ENCODE data around the gene PIK3CD. TPM values are rescaled to one million over a fixed set of nuclear protein-coding genes. Genes with fewer than 3 reads are reported as not detected.

The PIK3CD gene
- total RNA-seq, 2 experiments from 2014 or later: 13.6 to 37.1 TPM

DNA sequence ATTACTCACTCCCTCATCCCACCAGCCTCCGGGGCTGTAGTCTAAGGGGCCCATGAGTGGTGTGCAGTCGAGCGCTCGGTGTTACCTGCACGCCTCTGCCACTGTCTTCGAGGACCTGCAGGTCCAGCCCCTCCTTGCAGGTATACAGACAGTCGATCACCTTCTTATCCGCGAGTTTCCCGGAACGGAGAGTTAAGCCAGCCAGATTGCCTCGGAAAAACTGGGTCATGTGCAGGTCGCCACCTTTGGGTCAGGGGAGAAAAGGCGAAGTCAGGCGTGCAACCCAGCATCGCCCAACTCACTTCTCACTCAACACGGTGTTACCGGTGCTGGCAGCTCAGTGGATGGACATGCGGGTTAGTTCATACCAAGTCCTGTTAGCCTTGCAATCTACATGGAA is 84.3 kb downstream of the PIK3CD start:
- Histone ChIP-seq H3K4me3 (ENCODE audit: low read depth, low read length, poor library complexity, severe bottlenecking) (no peak overlapping the region), H3K27ac (ENCODE audit: low read depth, low read length, poor library complexity, severe bottlenecking) (no peak overlapping the region), H3K9me3 (ENCODE audit: low read length) (no peaks in the 10 kb centered on the region), H3K4me1 (ENCODE audit: insufficient read depth, low read length, poor library complexity, severe bottlenecking) (peaks cover 7% of the 10 kb centered on the region), H3K4me2 (ENCODE audit: low read length) (no peak overlapping the region), H3K79me2 (ENCODE audit: insufficient read depth, low read depth, low read length) (no peaks in the 10 kb centered on the region), H3K9me2 (ENCODE audit: insufficient read depth, low read length) (no peaks in the 10 kb centered on the region), H2AFZ (ENCODE audit: low read length) (no peak overlapping the region), H3K36me3 (ENCODE audit: insufficient read depth, low read length) (peaks cover 93% of the 10 kb centered on the region), H4K20me1 (ENCODE audit: insufficient read depth, low read length) (no peaks in the 10 kb centered on the region)
- no peak for DNase-seq (ENCODE audit: low spot score)
- TF ChIP-seq EZH2phosphoT487 (IDR thresholded peaks at IDR 0.05; ENCODE audit: borderline replicate concordance, low read depth, low read length): no peak
- no TSS peak for BruUV-seq (replicated peaks)
- ChIA-PET POLR2A (no interaction called here), CTCF (ENCODE audit: unreplicated experiment) (no interaction called here)
- intact Hi-C loops (cut with micrococcal nuclease; ENCODE audit: unreplicated experiment): no loop called here

- BruUV-seq (replicated peaks): no TSS peak
- no peaks in the 10 kb centered on the region for H3K79me2 ChIP-seq (ENCODE audit: insufficient read depth, low read depth, low read length)
- no peak overlapping the region for H3K4me3 ChIP-seq (ENCODE audit: low read depth, low read length, poor library complexity, severe bottlenecking)
- no peak overlapping the region for H3K27ac ChIP-seq (ENCODE audit: low read depth, low read length, poor library complexity, severe bottlenecking)
- H3K9me3 ChIP-seq (ENCODE audit: low read length): no peaks in the 10 kb centered on the region
- H2AFZ ChIP-seq (ENCODE audit: low read length): no peak overlapping the region
- ChIA-PET POLR2A (no interaction called here), CTCF (ENCODE audit: unreplicated experiment) (no interaction called here)
- H3K9me2 ChIP-seq (ENCODE audit: insufficient read depth, low read length): no peaks in the 10 kb centered on the region
- peaks cover 93% of the 10 kb centered on the region for H3K36me3 ChIP-seq (ENCODE audit: insufficient read depth, low read length)
- intact Hi-C loops (cut with micrococcal nuclease; ENCODE audit: unreplicated experiment): no loop called here
- H4K20me1 ChIP-seq (ENCODE audit: insufficient read depth, low read length): no peaks in the 10 kb centered on the region
- peaks cover 7% of the 10 kb centered on the region for H3K4me1 ChIP-seq (ENCODE audit: insufficient read depth, low read length, poor library complexity, severe bottlenecking)
- no peak overlapping the region for H3K4me2 ChIP-seq (ENCODE audit: low read length)
- TF ChIP-seq EZH2phosphoT487 (IDR thresholded peaks at IDR 0.05; ENCODE audit: borderline replicate concordance, low read depth, low read length) (no peak), CTCF (conservative IDR thresholded peaks at IDR 0.05; ENCODE audit: low read length) (no peak)
- no peak for DNase-seq (ENCODE audit: low spot score)
These were observed 84.7 kb downstream of the PIK3CD start for GRCh38 chr1:9736241-9736640.

DNA sequence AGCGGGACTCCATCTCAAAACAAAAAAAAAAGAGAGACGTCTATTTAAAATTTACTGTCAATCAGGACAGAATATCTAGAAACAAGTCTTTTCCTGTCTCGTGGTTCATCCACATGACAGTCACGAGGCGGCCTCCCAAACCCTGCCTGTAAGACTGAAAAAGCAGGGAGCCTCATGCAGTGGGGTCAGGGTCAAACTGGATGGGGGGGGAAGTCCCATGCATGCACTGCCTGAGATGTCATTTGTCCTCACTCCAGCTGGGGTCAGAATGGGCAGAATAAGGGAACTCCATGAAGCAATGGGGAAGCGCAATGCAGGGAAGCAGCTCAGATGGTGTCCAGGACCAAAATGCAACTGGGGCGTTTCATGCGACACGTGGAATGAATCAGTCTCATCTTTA is 85.5 kb downstream of the PIK3CD start:
- CTCF ChIA-PET (ENCODE audit: unreplicated experiment): no interaction called here
- no TSS peak for BruUV-seq (replicated peaks)
- H3K4me3 ChIP-seq (ENCODE audit: low read depth, low read length, poor library complexity, severe bottlenecking): no peak overlapping the region
- H3K79me2 ChIP-seq (ENCODE audit: insufficient read depth, low read depth, low read length): no peaks in the 10 kb centered on the region
- H3K9me3 ChIP-seq (ENCODE audit: low read length): no peaks in the 10 kb centered on the region
- H3K4me2 ChIP-seq (ENCODE audit: low read length): no peak overlapping the region
- POLR2A ChIA-PET: no interaction called here
- H3K27ac ChIP-seq (ENCODE audit: low read depth, low read length, poor library complexity, severe bottlenecking): no peak overlapping the region
- no peak overlapping the region for H2AFZ ChIP-seq (ENCODE audit: low read length)
- H4K20me1 ChIP-seq (ENCODE audit: insufficient read depth, low read length): no peaks in the 10 kb centered on the region
- no peaks in the 10 kb centered on the region for H3K9me2 ChIP-seq (ENCODE audit: insufficient read depth, low read length)
- H3K36me3 ChIP-seq (ENCODE audit: insufficient read depth, low read length): peaks cover 93% of the 10 kb centered on the region
- TF ChIP-seq EZH2phosphoT487 (IDR thresholded peaks at IDR 0.05; ENCODE audit: borderline replicate concordance, low read depth, low read length) (no peak), CTCF (conservative IDR thresholded peaks at IDR 0.05; ENCODE audit: low read length) (no peak)
- H3K4me1 ChIP-seq (ENCODE audit: insufficient read depth, low read length, poor library complexity, severe bottlenecking): peaks cover 7% of the 10 kb centered on the region
- intact Hi-C loops (cut with micrococcal nuclease; ENCODE audit: unreplicated experiment): no loop called here
- no peak for DNase-seq (ENCODE audit: low spot score)
